ENCODE data around the gene CACNA1A. TPM values are rescaled to one million over a fixed set of nuclear protein-coding genes. Genes with fewer than 3 reads are reported as not detected.

CACNA1A gene
- total and polyA plus RNA-seq, 2 of the 4 experiments (the other 2 are of a cell fraction), result 5.9 to 15.0 TPM

GRCh38 chr19:13538601-13539253, 32.4 kb upstream of the CACNA1A start:
- ChIA-PET CTCF (no interaction called here), POLR2A (ENCODE audit: unreplicated experiment) (no interaction called here)
- H3K14ac ChIP-seq (replicated peaks; ENCODE audit: low read depth, low read length), result no peak overlapping the region
- no peaks in the 10 kb centered on the region for H3K9me3 ChIP-seq (ENCODE audit: control insufficient read depth, insufficient read depth, low read length)
- no peak overlapping the region for H3K27ac ChIP-seq (ENCODE audit: insufficient read depth, low read length)
- in situ Hi-C loops (cut with MboI; ENCODE audit: low sequenced_read_pairs) (no loop called here), dilution Hi-C loops (cut with HindIII; ENCODE audit: low sequenced_read_pairs, unreplicated experiment) (no loop called here), intact Hi-C loops (cut with micrococcal nuclease) (no loop called here)
- WGBS, 2 experiments (ENCODE audit: extremely low coverage in 2 of 2, insufficient read length in 1 of 2), result 100% methylated on average over 2 of the region's 7 CpGs; no CpG with 5 or more reads in 1 of the 2 experiments
- no peak overlapping the region for H2AK5ac ChIP-seq (ENCODE audit: low read depth, low read length)
- no peak overlapping the region for H4K8ac ChIP-seq (ENCODE audit: low read depth in 2 of 2, low read length in 2 of 2)
- H3K4me3 ChIP-seq (ENCODE audit: insufficient read depth, low read depth, low read length), result no peak overlapping the region
- no peaks in the 10 kb centered on the region for H3K4me1 ChIP-seq (ENCODE audit: control insufficient read depth, insufficient read depth, low read length)
- no peak overlapping the region for H2BK20ac ChIP-seq (ENCODE audit: low read depth, low read length)
- H3K9me1 ChIP-seq (ENCODE audit: insufficient read depth, low read length), result no peaks in the 10 kb centered on the region
- no peak overlapping the region for H3K56ac ChIP-seq (ENCODE audit: extremely low read depth, insufficient read depth, low read length)
- no peaks in the 10 kb centered on the region for H3K36me3 ChIP-seq (ENCODE audit: control insufficient read depth, insufficient read depth, low read length)
- H4K91ac ChIP-seq (ENCODE audit: insufficient read depth, low read depth, low read length), result no peak overlapping the region
- H2BK5ac ChIP-seq (ENCODE audit: low read depth, low read length, poor library complexity, severe bottlenecking), result no peak overlapping the region
- TF ChIP-seq FOS (IDR thresholded peaks at IDR 0.05; ENCODE audit: low read depth, low read length), result no peak
- no peak for TF ChIP-seq NFE2L2 (IDR thresholded peaks at IDR 0.05; ENCODE audit: low read depth, low read length)
- TF ChIP-seq MAFK (IDR thresholded peaks at IDR 0.05; ENCODE audit: low read depth, low read length), result no peak
- TF ChIP-seq BHLHE40 (IDR thresholded peaks at IDR 0.05; ENCODE audit: low read depth, low read length), result no peak
- TF ChIP-seq RFX5 (IDR thresholded peaks at IDR 0.05; ENCODE audit: low read depth, low read length), result no peak
- TF ChIP-seq, protein P1, sequence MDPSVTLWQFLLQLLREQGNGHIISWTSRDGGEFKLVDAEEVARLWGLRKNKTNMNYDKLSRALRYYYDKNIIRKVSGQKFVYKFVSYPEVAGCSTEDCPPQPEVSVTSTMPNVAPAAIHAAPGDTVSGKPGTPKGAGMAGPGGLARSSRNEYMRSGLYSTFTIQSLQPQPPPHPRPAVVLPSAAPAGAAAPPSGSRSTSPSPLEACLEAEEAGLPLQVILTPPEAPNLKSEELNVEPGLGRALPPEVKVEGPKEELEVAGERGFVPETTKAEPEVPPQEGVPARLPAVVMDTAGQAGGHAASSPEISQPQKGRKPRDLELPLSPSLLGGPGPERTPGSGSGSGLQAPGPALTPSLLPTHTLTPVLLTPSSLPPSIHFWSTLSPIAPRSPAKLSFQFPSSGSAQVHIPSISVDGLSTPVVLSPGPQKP (IDR thresholded peaks at IDR 0.05; ENCODE audit: borderline replicate concordance, low read depth, low read length), result no peak
- TF ChIP-seq RCOR1 (IDR thresholded peaks at IDR 0.05; ENCODE audit: insufficient replicate concordance, low read length), result no peak
- TF ChIP-seq CTCF (conservative IDR thresholded peaks at IDR 0.05; ENCODE audit: low read depth, low read length), result no peak
- TF ChIP-seq MXI1 (IDR thresholded peaks at IDR 0.05; ENCODE audit: borderline replicate concordance, low read depth, low read length), result no peak
- H3K27me3 ChIP-seq (ENCODE audit: control insufficient read depth, insufficient read depth, low read length), result peaks cover 10% of the 10 kb centered on the region
- H3K9ac ChIP-seq (ENCODE audit: low read depth, low read length), result no peak overlapping the region
- no peak overlapping the region for H4K5ac ChIP-seq (ENCODE audit: low read depth, low read length)
- no peak overlapping the region for H2AK9ac ChIP-seq (replicated peaks; ENCODE audit: low read depth, low read length, poor library complexity)
- no peak overlapping the region for H2AFZ ChIP-seq (replicated peaks; ENCODE audit: low read length, poor library complexity)
- H3K4ac ChIP-seq (ENCODE audit: low read depth, low read length), result no peak overlapping the region
- no peaks in the 10 kb centered on the region for H3K79me1 ChIP-seq (ENCODE audit: low read depth in 1 of 2, low read length in 2 of 2)
- no TSS peak for BruUV-seq (replicated peaks)
- no peak overlapping the region for H3K23ac ChIP-seq (ENCODE audit: low read depth, low read length)
- no peak overlapping the region for H3K18ac ChIP-seq (ENCODE audit: low read depth, low read length)
- H2BK120ac ChIP-seq (ENCODE audit: low read depth, low read length), result no peak overlapping the region
- no peak for ATAC-seq (ENCODE audit: low read depth)
- no peak overlapping the region for H3K4me2 ChIP-seq (ENCODE audit: low read depth, low read length)
- H4K20me1 ChIP-seq (ENCODE audit: insufficient read depth, low read length), result no peaks in the 10 kb centered on the region
- H2BK15ac ChIP-seq (ENCODE audit: low read depth, low read length), result no peak overlapping the region
- DNase-seq, result no peak

All from IMR-90 (cell line).